ENCODE data around the gene KCNMB1.
A peak's percentile ranks its signal among the peaks of the same experiment; 100 is the strongest.

KCNMB1 gene

DNA sequence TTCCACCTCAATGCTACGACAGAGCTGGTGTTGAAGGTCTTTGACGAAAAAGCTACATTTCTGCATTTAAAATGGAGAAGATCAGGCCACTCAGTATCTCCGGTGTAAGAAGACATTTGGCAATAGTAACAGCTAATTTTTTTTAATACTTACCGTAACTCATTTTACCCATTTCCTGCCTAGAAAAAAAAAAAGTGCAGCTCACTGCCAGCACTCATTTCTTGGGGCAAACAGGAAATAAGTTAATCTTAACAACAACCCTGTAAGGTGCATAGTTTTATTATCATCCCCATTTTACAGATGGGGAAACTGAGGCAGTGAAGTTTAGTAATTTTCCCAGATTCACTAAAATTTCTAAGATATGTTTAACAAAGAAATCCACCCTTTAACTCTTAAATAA lies 27.4 kb upstream of the KCNMB1 start:
- DNase-seq (ENCODE audit: low read depth), result no peak
- TF ChIP-seq, protein P1, sequence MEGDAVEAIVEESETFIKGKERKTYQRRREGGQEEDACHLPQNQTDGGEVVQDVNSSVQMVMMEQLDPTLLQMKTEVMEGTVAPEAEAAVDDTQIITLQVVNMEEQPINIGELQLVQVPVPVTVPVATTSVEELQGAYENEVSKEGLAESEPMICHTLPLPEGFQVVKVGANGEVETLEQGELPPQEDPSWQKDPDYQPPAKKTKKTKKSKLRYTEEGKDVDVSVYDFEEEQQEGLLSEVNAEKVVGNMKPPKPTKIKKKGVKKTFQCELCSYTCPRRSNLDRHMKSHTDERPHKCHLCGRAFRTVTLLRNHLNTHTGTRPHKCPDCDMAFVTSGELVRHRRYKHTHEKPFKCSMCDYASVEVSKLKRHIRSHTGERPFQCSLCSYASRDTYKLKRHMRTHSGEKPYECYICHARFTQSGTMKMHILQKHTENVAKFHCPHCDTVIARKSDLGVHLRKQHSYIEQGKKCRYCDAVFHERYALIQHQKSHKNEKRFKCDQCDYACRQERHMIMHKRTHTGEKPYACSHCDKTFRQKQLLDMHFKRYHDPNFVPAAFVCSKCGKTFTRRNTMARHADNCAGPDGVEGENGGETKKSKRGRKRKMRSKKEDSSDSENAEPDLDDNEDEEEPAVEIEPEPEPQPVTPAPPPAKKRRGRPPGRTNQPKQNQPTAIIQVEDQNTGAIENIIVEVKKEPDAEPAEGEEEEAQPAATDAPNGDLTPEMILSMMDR (IDR thresholded peaks at IDR 0.05; ENCODE audit: low read depth, low read length, missing control alignments), result no peak
- no peak overlapping the region for H3K4me3 ChIP-seq (ENCODE audit: low read depth, low read length)

DNA sequence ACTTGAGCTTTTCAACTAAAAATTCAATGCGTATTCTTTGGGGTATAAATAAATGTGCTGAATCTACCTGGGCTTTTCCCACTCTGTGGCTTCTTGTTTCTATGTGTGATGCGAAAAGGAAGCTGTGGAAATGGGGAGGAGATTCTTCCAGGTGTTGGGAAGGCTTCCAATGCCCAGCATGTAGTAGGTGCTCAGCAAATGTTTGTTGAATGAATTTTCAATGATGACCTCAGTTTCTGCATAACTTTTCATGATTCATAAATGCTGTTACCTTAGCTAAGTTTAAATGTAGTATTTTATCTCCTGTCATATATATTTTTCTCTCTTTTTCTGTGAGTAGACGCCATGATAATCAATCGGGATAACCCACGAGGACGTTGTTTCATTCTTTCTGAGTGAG lies 25.6 kb upstream of the KCNMB1 start:
- no peak overlapping the region for H3K4me3 ChIP-seq (ENCODE audit: low read depth, low read length)
- TF ChIP-seq, protein P1 (IDR thresholded peaks at IDR 0.05; ENCODE audit: low read depth, low read length, missing control alignments), result no peak
- DNase-seq (ENCODE audit: low read depth), result no peak

DNA sequence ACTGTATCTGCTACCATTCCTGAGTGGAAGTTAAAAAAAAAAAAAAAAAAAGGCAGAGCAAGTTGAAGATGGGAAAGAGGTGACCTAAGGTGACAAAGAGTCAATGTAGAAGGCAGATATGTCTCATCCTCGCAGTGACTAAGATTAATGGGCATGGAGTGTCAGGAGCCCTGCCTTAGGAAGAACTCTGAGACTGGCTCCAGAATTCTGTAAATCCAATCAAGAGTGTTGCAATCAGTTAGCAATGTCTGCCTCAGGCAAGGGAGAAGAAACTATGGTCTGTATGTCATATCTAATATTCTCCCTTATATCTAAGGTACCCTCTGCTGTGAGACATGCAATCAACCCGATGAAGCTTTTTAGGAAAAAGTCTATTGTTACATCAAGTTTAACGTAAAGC lies 24.7 kb upstream of the KCNMB1 start:
- DNase-seq (ENCODE audit: low read depth), result no peak
- TF ChIP-seq, protein P1 (IDR thresholded peaks at IDR 0.05; ENCODE audit: low read depth, low read length, missing control alignments), result no peak
- no peak overlapping the region for H3K4me3 ChIP-seq (ENCODE audit: low read depth, low read length)

DNA sequence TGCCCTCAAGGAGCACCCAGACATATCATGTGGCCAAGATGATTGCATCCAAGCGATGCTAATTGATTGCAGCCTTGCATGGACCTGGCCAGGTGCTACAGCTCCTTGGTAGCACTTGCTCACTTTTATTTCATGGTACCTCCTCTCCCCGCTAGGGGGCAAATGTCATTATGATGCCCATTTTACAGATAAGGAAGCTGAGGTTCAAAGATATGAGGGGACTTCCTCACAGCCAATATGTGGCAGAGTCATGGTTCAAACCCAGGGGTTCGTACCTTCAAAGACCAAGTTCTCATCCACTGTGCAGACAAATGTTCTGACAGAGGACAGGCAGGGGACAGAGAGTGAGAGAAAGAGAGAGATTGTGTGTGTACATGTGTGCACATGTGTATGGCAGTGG lies 21.9 kb upstream of the KCNMB1 start:
- TF ChIP-seq, protein P1 (IDR thresholded peaks at IDR 0.05; ENCODE audit: low read depth, low read length, missing control alignments), result peak; percentile 59
- H3K4me3 ChIP-seq (ENCODE audit: low read depth, low read length), result no peak overlapping the region
- DNase-seq (ENCODE audit: low read depth), result no peak

DNA sequence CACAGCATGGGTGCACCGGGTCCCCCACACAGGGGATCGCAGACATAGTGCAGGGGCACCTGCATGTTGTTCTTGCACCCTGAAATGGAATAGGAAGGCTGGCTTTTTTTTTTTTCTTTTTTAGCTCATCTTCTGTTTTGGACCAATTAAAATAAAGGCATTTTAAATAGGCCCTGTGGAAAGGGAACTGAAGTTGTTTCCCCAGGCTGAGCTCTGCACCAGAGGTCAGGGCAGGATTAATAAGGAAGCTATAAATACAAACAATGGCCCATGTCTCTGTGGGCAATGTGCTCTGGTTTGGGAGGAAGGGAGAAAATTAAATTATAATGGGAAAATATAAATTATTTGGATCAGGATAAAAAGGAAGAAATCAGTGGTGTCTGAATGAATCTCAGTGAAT lies 21.2 kb upstream of the KCNMB1 start:
- TF ChIP-seq, protein P1 (IDR thresholded peaks at IDR 0.05; ENCODE audit: low read depth, low read length, missing control alignments), result no peak
- no peak for DNase-seq (ENCODE audit: low read depth)
- no peak overlapping the region for H3K4me3 ChIP-seq (ENCODE audit: low read depth, low read length)

DNA sequence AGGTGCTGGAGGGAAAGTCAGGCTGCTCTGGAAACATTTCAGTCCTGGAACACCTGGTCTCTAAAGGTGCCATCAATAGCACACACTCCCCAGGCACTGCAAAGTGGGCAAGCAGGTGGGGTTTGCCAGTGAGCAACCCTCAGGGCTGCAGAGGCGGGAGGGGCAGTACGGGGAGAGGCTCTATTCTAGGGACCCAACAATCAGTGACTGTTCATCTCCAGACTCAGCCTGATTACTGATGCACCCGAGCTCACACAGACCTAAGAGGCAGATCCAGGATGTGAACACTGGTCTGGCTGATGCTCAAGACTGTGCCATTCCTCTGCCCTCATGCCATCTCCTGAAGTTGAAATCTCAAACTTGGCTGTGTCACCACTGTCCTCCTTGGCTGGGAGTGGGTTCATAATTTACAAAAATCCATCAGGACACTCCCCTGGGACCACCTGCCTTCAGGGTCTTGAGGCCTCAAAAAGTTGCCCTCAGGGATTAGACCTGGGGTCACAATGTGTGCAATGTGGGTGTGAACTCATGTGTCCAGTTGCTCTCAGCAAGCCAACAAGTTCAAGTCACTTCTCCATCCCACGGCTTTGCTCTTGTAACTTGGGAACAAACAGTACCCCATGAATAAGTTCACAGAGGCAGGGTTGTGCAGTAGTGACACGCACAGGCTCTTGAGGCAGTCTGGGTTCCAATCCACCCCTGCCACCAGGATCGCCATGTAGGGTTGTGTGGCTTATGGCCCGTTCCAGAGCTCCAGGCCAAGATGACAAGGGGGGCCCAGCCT lies 19.9 kb upstream of the KCNMB1 start:
- DNase-seq (ENCODE audit: low read depth), result no peak
- TF ChIP-seq, protein P1 (IDR thresholded peaks at IDR 0.05; ENCODE audit: low read depth, low read length, missing control alignments), result no peak

DNA sequence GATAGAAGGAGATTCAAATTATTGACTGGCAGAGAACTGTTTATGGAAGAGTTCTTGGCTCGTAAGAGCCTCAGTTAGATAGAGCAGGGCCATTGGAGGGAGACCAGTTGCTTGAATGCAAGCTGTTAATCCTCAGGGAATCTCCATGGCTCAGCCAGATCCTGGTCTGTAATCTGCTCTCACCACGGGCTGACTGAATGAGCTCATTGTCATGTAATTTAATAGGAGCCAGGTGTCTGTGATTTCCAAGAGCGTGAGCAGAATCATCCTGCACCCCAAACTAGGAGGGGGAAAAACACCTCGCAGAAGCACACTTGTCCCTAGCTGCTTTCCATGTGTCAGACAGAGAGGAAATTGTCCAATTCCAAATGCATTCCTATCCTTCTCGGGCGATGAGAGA lies 19.1 kb upstream of the KCNMB1 start:
- H3K4me3 ChIP-seq (ENCODE audit: low read depth, low read length), result no peak overlapping the region
- no peak for DNase-seq (ENCODE audit: low read depth)
- TF ChIP-seq, protein P1 (IDR thresholded peaks at IDR 0.05; ENCODE audit: low read depth, low read length, missing control alignments), result no peak

More for the DNA sequence above, 19.9 kb upstream of the KCNMB1 start:
- no peak overlapping the region for H3K4me3 ChIP-seq (ENCODE audit: low read depth, low read length)
